Erythroblast (primary cell): ENCODE measurements around the gene AFAP1.

Experiments used
- DNase-seq, 2 experiments: peaks; one replicate each; lab custom pipeline; 2025; lab: John Stamatoyannopoulos, UW
- GATA1 ChIP-seq: IDR thresholded peaks from 2 replicates; pipeline ENCODE4 v1.6.1; 2011; ENCODE audit warnings: low read depth, mild to moderate bottlenecking, control low read depth, low read length, moderate library complexity
- POLR2A ChIP-seq: IDR thresholded peaks from 2 replicates; pipeline ENCODE4 v1.6.1; 2011; ENCODE audit warnings: mild to moderate bottlenecking, low read length

The AFAP1 gene

GRCh38 chr4:7962609-7963508 lies 23.2 kb upstream of the AFAP1 start:
- DNase-seq = no peak
- TF ChIP-seq GATA1 (no peak), POLR2A (no peak)

GRCh38 chr4:7960790-7961655 lies 21.4 kb upstream of the AFAP1 start:
- TF ChIP-seq GATA1 (no peak), POLR2A (no peak)
- no peak for DNase-seq

- DNase-seq = no peak
- no peak for TF ChIP-seq GATA1
- TF ChIP-seq POLR2A = no peak
Measured at GRCh38 chr4:7960017-7960789, 20.5 kb upstream of the AFAP1 start.

GRCh38 chr4:7959078-7959477 lies 19.4 kb upstream of the AFAP1 start:
- TF ChIP-seq POLR2A = no peak
- no peak for TF ChIP-seq GATA1

GRCh38 chr4:7956934-7957656 lies 17.4 kb upstream of the AFAP1 start:
- TF ChIP-seq POLR2A (no peak), GATA1 (no peak)
- no peak for DNase-seq

More at GRCh38 chr4:7959078-7959477, 19.4 kb upstream of the AFAP1 start:
- no peak for DNase-seq

GRCh38 chr4:7956270-7956808 lies 16.7 kb upstream of the AFAP1 start:
- no peak for DNase-seq
- TF ChIP-seq GATA1 = no peak
- no peak for TF ChIP-seq POLR2A

- no peak for DNase-seq
- no peak for TF ChIP-seq GATA1
- no peak for TF ChIP-seq POLR2A
Measured at GRCh38 chr4:7955393-7955792, 15.7 kb upstream of the AFAP1 start.

GRCh38 chr4:7952615-7953014 lies 13.0 kb upstream of the AFAP1 start:
- no peak for DNase-seq
- TF ChIP-seq GATA1 (no peak), POLR2A (no peak)

- no peak for DNase-seq
- TF ChIP-seq GATA1 = no peak
- TF ChIP-seq POLR2A = no peak
Measured at GRCh38 chr4:7950301-7951092, 10.8 kb upstream of the AFAP1 start.

- no peak for DNase-seq
- no peak for TF ChIP-seq GATA1
- TF ChIP-seq POLR2A = no peak
Measured at GRCh38 chr4:7949759-7950158, 10.1 kb upstream of the AFAP1 start.

GRCh38 chr4:7947927-7948326 lies 8.3 kb upstream of the AFAP1 start:
- TF ChIP-seq GATA1 (no peak), POLR2A (no peak)
- DNase-seq = no peak

- DNase-seq = no peak
- TF ChIP-seq GATA1 (no peak), POLR2A (no peak)
Measured at GRCh38 chr4:7945709-7946380, 6.2 kb upstream of the AFAP1 start.
